ENCODE data around the gene NCBP2L.

Gene NCBP2L

GRCh38 chrX:107836958-107837357, 59.4 kb downstream of the NCBP2L start:
- Histone ChIP-seq H3K36me3 (ENCODE audit: control insufficient read depth in 4 of 4, insufficient read depth in 4 of 4, low read length in 3 of 4) (no peaks in the 10 kb centered on the region), H3K9me3 (ENCODE audit: control extremely low read depth in 1 of 5, control insufficient read depth in 4 of 5, insufficient read depth in 2 of 5, low read depth in 1 of 5, low read length in 4 of 5) (no peaks in the 10 kb centered on the region), H3K27ac (ENCODE audit: insufficient read depth in 1 of 2, low read depth in 1 of 2, low read length in 2 of 2, poor library complexity in 1 of 2, severe bottlenecking in 2 of 2) (no peak overlapping the region), H3K4me1 (ENCODE audit: control extremely low read depth in 1 of 4, control insufficient read depth in 4 of 4, insufficient read depth in 4 of 4, low read length in 3 of 4) (no peaks in the 10 kb centered on the region), H3K4me3 (ENCODE audit: control insufficient read depth in 1 of 7, extremely low read depth in 1 of 7, insufficient read depth in 4 of 7, low read depth in 2 of 7, low read length in 6 of 7) (no peak overlapping the region), H3K27me3 (replicated peaks in 2 of 5; ENCODE audit: control insufficient read depth in 4 of 5, insufficient read depth in 5 of 5, low read length in 4 of 5) (peaks cover 0 to 18% (median 6%) of the 10 kb centered on the region in 5 experiments)
- DNase-seq, result no peak
- 90% methylated on average over 2 of the region's 2 CpGs for WGBS (ENCODE audit: insufficient coverage)
- CTCF ChIA-PET, result no interaction called here
- POLR2A ChIA-PET, result no interaction called here

- Histone ChIP-seq H3K4me3 (ENCODE audit: control insufficient read depth in 1 of 7, extremely low read depth in 1 of 7, insufficient read depth in 4 of 7, low read depth in 2 of 7, low read length in 6 of 7) (no peak overlapping the region), H3K9me3 (ENCODE audit: control extremely low read depth in 1 of 5, control insufficient read depth in 4 of 5, insufficient read depth in 2 of 5, low read depth in 1 of 5, low read length in 4 of 5) (no peaks in the 10 kb centered on the region), H3K4me1 (ENCODE audit: control extremely low read depth in 1 of 4, control insufficient read depth in 4 of 4, insufficient read depth in 4 of 4, low read length in 3 of 4) (no peaks in the 10 kb centered on the region), H3K27ac (ENCODE audit: insufficient read depth in 1 of 2, low read depth in 1 of 2, low read length in 2 of 2, poor library complexity in 1 of 2, severe bottlenecking in 2 of 2) (no peak overlapping the region), H3K36me3 (ENCODE audit: control insufficient read depth in 4 of 4, insufficient read depth in 4 of 4, low read length in 3 of 4) (no peaks in the 10 kb centered on the region), H3K27me3 (replicated peaks in 2 of 5; ENCODE audit: control insufficient read depth in 4 of 5, insufficient read depth in 5 of 5, low read length in 4 of 5) (peaks cover 0 to 25% (median 9%) of the 10 kb centered on the region in 5 experiments)
- ChIA-PET CTCF (no interaction called here), POLR2A (no interaction called here)
- no peak for DNase-seq
- WGBS (ENCODE audit: insufficient coverage), result 83% methylated on average over 15 of the region's 15 CpGs
Observed at GRCh38 chrX:107840971-107841370, 63.4 kb downstream of the NCBP2L start.

GRCh38 chrX:107842715-107843400, 65.3 kb downstream of the NCBP2L start:
- H3K36me3 ChIP-seq (ENCODE audit: control insufficient read depth in 4 of 4, insufficient read depth in 4 of 4, low read length in 3 of 4), result no peaks in the 10 kb centered on the region
- ChIA-PET POLR2A (no interaction called here), CTCF (no interaction called here)
- no peaks in the 10 kb centered on the region for H3K4me1 ChIP-seq (ENCODE audit: control extremely low read depth in 1 of 4, control insufficient read depth in 4 of 4, insufficient read depth in 4 of 4, low read length in 3 of 4)
- peaks cover 2 to 32% (median 20%) of the 10 kb centered on the region in 5 experiments for H3K27me3 ChIP-seq (replicated peaks in 2 of 5; ENCODE audit: control insufficient read depth in 4 of 5, insufficient read depth in 5 of 5, low read length in 4 of 5)
- no peaks in the 10 kb centered on the region for H3K9me3 ChIP-seq (ENCODE audit: control extremely low read depth in 1 of 5, control insufficient read depth in 4 of 5, insufficient read depth in 2 of 5, low read depth in 1 of 5, low read length in 4 of 5)
- no peak overlapping the region for H3K27ac ChIP-seq (ENCODE audit: insufficient read depth in 1 of 2, low read depth in 1 of 2, low read length in 2 of 2, poor library complexity in 1 of 2, severe bottlenecking in 2 of 2)
- 86% methylated on average over 5 of the region's 6 CpGs for WGBS (ENCODE audit: insufficient coverage)
- no peak for DNase-seq
- H3K4me3 ChIP-seq (ENCODE audit: control insufficient read depth in 1 of 7, extremely low read depth in 1 of 7, insufficient read depth in 4 of 7, low read depth in 2 of 7, low read length in 6 of 7), result no peak overlapping the region
